Psoas muscle (tissue), 8 donors: ENCODE measurements around the gene HEYL. TPM values are rescaled to one million over a fixed set of nuclear protein-coding genes. Genes with fewer than 3 reads are reported as not detected.

Experiments used
- ATAC-seq, 4 donors: fragments of 200-7000 bp; cut with Tn5 transposase; one replicate each; pipeline ENCODE4 v1.9.1; 2020; ENCODE audit warnings: moderate library complexity in 3 of 4, mild to moderate bottlenecking in 2 of 4
- DNase-seq, 2 donors: peaks; one replicate each; pipeline ENCODE4 v3.0.0-alpha.2; 2020
- H3K27ac ChIP-seq: fragments of 200-600 bp; one replicate; pipeline ENCODE4 v1.8.0; 2022
- H3K27me3 ChIP-seq, 3 donors: fragments of 200-600 bp in 1 of 3; one replicate each; pipeline versions ENCODE4 v1.6.1 to v1.8.0; 2013 to 2022; ENCODE audit warnings: low read length in 2 of 3, mild to moderate bottlenecking in 2 of 3, moderate library complexity in 1 of 3; ENCODE audit not compliant: insufficient read depth in 3 of 3
- H3K36me3 ChIP-seq, 2 donors: fragments of 200-600 bp in 1 of 2; one replicate each; pipeline versions ENCODE4 v1.6.1 to v1.8.0; 2013 to 2022; ENCODE audit warnings: low read depth in 1 of 2, mild to moderate bottlenecking in 1 of 2, moderate library complexity in 1 of 2; ENCODE audit not compliant: insufficient read depth in 1 of 2
- H3K4me1 ChIP-seq: fragments of 200-600 bp; one replicate; pipeline ENCODE4 v1.8.0; 2022
- H3K4me3 ChIP-seq: fragments of 200-600 bp; one replicate; pipeline ENCODE4 v1.8.0; 2022; ENCODE audit warnings: mild to moderate bottlenecking
- H3K9me3 ChIP-seq: fragments of 200-600 bp; one replicate; pipeline ENCODE4 v1.8.0; 2022
- CTCF ChIP-seq: fragments of 200-600 bp; IDR thresholded peaks from one replicate; pipeline ENCODE4 v1.8.0; 2022; ENCODE audit warnings: antibody characterized with exemption
- WGBS, 3 donors: extraction: QIAGEN DNeasy Blood & Tissue Kit; methylation state at CpG; one replicate each; pipeline versions ENCODE4 v1.1.6 to v1.1.7; 2013; 5-methylcytosine and 5-hydroxymethylcytosine counted together
- intact Hi-C, 2 donors: fragments of 100-400 bp; cut with DNase I; formaldehyde crosslinking; loops; one replicate each; pipeline versions ENCODE4 v1.11.0 to v1.14.2; 2022
- polyA plus RNA-seq, 3 donors: library from polyadenylated mRNA; stranded (reverse); fragments of 200-250 nt; gene quantifications; one replicate each; pipeline ENCODE4 v1.2.3, GENCODE V29; 2013
- total RNA-seq, 4 donors: library from RNA; stranded (reverse); fragmentation: NEBNext Ultra II Directional in 2 of 4; extraction: Animal tissue kit (Norgen Biotek cat#: 25700) in 2 of 4; gene quantifications; one replicate each; pipeline versions ENCODE4 v1.2.1 to v1.2.4, GENCODE V29; 2021 to 2023
- donor health status: healthy with polysubstance abuse.
- donor health status: DM: no; HTN: no; CAD: no; lungs with moderate emphysema.
- donor health status: Bipolar disorder and iron deficiency.
- donor health status: healthy.
- donor health status: DM: yes; HTN: yes; CAD: no.
- donor health status: DM: no; HTN: no; CAD: no.
- donor health status: DM: no; HTN: no; CAD: no.
- donor health status: DM: yes; HTN: yes; CAD: no.

The HEYL gene
- total and polyA plus RNA-seq, 7 donors: 2.1 to 10.0 (median 5.8) TPM

- DNase-seq: peak; percentile 57 to 81
- H3K9me3 ChIP-seq: no peaks in the 10 kb centered on the region
- ATAC-seq: peak; percentile 59 to 69 (median 62)
- peak overlapping the region; percentile 89 for H3K27ac ChIP-seq
- H3K4me1 ChIP-seq: peaks cover 19% of the 10 kb centered on the region
- H3K27me3 ChIP-seq: no peaks in the 10 kb centered on the region
- peaks cover 7 to 24% of the 10 kb centered on the region in 2 donors for H3K36me3 ChIP-seq
- WGBS, 3 donors: 0 to 1% (median 0%) methylated on average over 72 to 87 of the region's 87 CpGs
- no peak for TF ChIP-seq CTCF
- intact Hi-C loops: no loop called here
- H3K4me3 ChIP-seq: peak overlapping the region; percentile 77
Measured at GRCh38 chr1:39576016-39576657, 63.3 kb downstream of the HEYL start.

- Histone ChIP-seq H3K27me3 (no peaks in the 10 kb centered on the region), H3K27ac (peak overlapping the region; percentile 89), H3K9me3 (no peaks in the 10 kb centered on the region), H3K36me3 (peaks cover 11 to 31% of the 10 kb centered on the region in 2 donors), H3K4me1 (peaks cover 19% of the 10 kb centered on the region), H3K4me3 (peak overlapping the region; percentile 77)
- intact Hi-C loops: no loop called here
- peak; percentile 35 to 43 (median 40) for ATAC-seq
- peak; percentile 68 to 82 for DNase-seq
- WGBS, 3 donors: 1 to 2% (median 2%) methylated on average over 31 to 48 of the region's 48 CpGs
- no peak for TF ChIP-seq CTCF
Measured at GRCh38 chr1:39575191-39576015, 64.0 kb downstream of the HEYL start.

GRCh38 chr1:39574646-39575045, 64.8 kb downstream of the HEYL start:
- Histone ChIP-seq H3K27ac (peak overlapping the region; percentile 89), H3K9me3 (no peaks in the 10 kb centered on the region), H3K27me3 (no peaks in the 10 kb centered on the region), H3K36me3 (peaks cover 17 to 39% of the 10 kb centered on the region in 2 donors), H3K4me1 (peaks cover 19% of the 10 kb centered on the region), H3K4me3 (peak overlapping the region; percentile 77)
- 12 to 27% (median 12%) methylated on average over 5 of the region's 5 CpGs for WGBS, 3 donors
- DNase-seq: peak in 1 of 2 donors; percentile 73
- intact Hi-C loops: no loop called here
- ATAC-seq: peak; percentile 63 to 78 (median 70)
- TF ChIP-seq CTCF: no peak

Other genes with a start within 250 kb of the HEYL start
- gene BMP8A, start 148.0 kb downstream of the HEYL start, total RNA-seq: not detected
- under 1 TPM in 1 of 3 donors, not detected in 2; 0.04 TPM for gene BMP8A, start 148.0 kb downstream of the HEYL start, polyA plus RNA-seq
- 100 to 1,000 TPM; 370 to 530 (median 476) TPM for gene PABPC4, start 62.9 kb downstream of the HEYL start, total RNA-seq
- 100 to 1,000 TPM; 194 to 302 (median 241) TPM for gene PABPC4, start 62.9 kb downstream of the HEYL start, polyA plus RNA-seq
- 100 to 1,000 TPM in 1 of 4 donors, 10 to 100 TPM in 3; 35.0 to 112 (median 63.3) TPM for gene NT5C1A, start 32.5 kb upstream of the HEYL start, total RNA-seq
- gene NT5C1A, start 32.5 kb upstream of the HEYL start, polyA plus RNA-seq: 1 to 10 TPM; 1.2 to 7.7 (median 2.3) TPM
- 1 to 10 TPM; 1.3 to 9.4 (median 3.1) TPM for gene HPCAL4, start 51.8 kb upstream of the HEYL start, total RNA-seq
- 1 to 10 TPM in 2 of 3 donors, under 1 TPM in 1; 0.29 to 3.2 (median 1.3) TPM for gene HPCAL4, start 51.8 kb upstream of the HEYL start, polyA plus RNA-seq
- 10 to 100 TPM; 23.5 to 34.3 (median 33.2) TPM for gene PPIE, start 99.2 kb upstream of the HEYL start, total RNA-seq
- 10 to 100 TPM; 44.5 to 53.2 (median 49.4) TPM for gene PPIE, start 99.2 kb upstream of the HEYL start, polyA plus RNA-seq
- under 1 TPM in 3 of 4 donors, not detected in 1; 0.23 to 0.48 (median 0.34) TPM for gene OXCT2, start 131.7 kb upstream of the HEYL start, total RNA-seq
- under 1 TPM in 2 of 3 donors, not detected in 1; 0.03 to 0.16 TPM for gene OXCT2, start 131.7 kb upstream of the HEYL start, polyA plus RNA-seq
- under 1 TPM; 0.15 to 0.25 (median 0.17) TPM for gene BMP8B, start 149.2 kb upstream of the HEYL start, total RNA-seq
- gene BMP8B, start 149.2 kb upstream of the HEYL start, polyA plus RNA-seq: under 1 TPM; 0.06 to 0.11 (median 0.08) TPM
- 10 to 100 TPM in 2 of 4 donors, 1 to 10 TPM in 2; 6.4 to 13.7 (median 10.2) TPM for gene TRIT1, start 243.9 kb upstream of the HEYL start, total RNA-seq
- gene TRIT1, start 243.9 kb upstream of the HEYL start, polyA plus RNA-seq: 10 to 100 TPM in 2 of 3 donors, 1 to 10 TPM in 1; 9.7 to 26.2 (median 13.6) TPM